ENCODE results near the gene TSPAN9.

The TSPAN9 gene

DNA sequence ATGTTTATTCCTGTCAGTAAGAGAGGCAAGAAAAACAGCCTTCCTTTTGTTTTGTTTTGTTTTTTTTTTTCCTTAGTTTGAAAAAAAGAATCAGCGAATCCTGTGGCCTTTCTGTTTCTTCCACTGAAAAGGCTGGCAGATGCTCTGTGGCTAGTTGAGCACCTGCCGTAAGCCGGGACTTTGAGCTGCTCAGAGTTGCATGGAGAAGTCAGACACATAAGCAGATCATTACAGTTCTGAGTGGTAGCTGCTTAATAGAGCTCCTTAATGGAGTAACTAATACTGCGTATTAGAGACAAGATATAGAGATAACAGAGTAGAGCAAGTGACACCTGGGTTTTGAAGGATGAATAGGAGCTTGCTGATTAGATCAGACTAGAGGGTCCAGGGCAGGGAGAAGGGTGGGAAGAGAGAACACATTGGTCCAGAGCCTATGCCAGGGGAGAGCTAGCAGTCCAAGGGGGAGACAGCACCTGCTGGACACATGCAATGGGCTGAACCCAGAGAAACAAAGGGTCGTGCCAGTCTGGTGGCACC, 129.4 kb downstream of the TSPAN9 start:
- no peak for DNase-seq (ENCODE audit: low read depth)

DNA sequence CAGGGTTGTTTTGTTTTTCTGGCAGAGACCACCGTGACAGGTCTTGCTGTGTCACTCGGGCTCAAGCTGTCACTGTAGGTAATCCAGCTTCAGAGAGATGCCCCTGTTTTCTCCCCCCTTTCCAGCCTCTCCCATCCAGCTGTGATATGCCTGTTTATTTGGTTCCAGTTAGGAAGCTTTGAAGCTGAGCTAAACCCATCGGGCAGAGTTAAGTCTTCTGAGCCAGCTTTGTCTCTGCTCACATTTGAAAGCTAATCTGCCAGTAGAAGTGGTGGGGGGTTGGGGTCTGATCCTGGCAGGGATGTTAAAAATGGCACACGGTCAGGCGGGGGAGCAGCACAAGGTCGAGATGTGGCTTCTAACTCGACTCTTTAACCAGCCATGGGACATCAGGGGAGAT, 130.0 kb downstream of the TSPAN9 start:
- DNase-seq (ENCODE audit: low read depth) = no peak

DNA sequence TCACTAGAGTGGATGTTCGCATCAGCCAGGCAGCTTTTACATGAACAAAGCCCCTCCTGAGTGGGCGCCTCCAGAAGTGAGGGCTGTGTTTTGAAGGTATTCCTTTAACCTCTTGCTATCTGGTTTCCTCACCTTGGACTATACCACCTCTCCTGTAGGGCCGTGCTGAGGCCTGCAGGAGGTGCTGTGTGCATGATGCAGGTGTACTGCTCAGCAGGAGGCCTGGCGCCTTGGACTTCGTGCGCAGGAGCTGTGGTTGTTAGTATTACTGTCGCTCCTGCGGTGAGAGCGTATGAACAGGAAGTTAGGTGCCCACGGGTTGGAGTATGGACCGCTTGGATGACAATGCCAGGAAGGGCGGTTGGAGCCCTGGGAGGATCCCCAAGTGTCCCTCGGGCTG, 130.7 kb downstream of the TSPAN9 start:
- no peak for DNase-seq (ENCODE audit: low read depth)

DNA sequence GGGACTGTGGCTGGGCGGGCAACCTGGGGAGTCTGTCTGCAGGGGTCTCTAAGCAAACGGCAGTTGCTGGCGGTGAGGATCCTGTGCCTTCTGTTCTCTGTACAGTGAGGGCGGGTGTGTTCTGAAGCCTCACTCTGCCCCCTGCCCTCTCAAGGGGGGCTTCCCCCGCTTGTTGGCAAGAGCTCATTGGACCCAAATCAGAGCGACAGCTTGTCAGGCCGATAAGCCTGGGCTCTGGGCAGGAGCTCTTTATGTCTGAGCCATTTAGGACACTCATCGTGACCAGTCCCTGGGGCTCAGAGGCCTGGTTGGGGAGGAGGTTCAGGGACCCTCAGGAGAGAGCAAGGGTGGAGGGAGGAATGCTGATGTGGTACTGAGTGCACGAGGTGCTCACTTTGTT, 136.0 kb downstream of the TSPAN9 start:
- no peak for DNase-seq (ENCODE audit: low read depth)

DNA sequence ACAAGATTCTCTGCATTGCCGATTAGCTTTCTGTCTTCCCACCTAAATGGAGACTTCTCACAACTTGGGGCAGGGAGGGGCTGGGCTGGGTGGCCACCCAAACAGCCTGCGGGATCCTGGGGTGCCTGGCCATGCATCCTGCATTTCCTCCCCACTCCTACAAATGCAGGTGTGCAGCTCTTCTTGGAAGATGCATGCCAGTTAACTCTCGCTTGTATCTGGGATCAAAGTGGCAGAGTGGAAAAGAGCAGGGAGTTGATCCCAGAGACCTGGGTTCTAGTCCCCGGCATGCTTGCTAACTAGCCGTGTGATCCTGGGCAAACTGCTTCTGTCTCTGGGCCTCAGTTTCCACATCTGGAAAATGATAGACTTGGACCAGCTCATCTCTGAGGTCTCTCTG, 136.6 kb downstream of the TSPAN9 start:
- no peak for DNase-seq (ENCODE audit: low read depth)

DNA sequence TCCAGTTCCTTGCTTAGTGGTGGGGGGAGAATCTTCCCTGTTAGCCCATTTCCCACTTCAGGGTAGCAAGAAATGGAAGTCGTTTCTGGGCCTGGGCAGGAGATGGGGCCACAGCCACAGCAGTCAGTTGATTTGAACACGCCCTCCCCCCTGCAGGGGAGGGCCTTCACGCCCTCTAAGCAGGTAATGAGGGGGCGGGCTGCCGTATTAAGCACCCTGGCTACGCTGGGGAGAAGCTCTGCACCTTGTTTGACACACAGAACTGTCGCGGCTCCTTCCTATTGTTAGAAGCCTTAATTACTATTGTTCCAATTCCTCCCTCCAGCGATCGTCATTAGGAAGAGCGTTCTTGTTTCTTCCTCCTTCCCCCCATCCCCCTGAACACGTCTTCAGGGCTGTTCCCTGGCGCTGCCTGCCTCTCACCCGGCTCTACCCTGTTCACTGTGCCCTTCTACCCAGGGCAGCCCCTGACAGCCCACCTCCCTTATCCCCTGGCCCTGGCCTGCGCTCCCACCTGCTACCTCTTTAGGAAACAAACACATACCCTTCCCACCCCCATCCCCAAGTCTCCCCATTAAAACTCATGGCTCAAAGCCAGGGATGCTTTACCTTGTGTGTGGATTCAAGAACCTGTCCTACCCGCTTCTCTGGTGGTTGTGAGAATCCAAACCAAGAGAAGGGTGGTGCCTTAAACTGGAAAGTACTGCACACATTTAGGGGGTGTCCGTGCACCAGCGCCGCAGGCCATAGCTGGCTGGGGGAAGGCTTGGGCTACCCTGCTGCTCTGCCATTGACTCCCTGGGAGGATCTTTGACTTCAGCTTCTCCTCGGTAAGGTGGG, 137.6 kb downstream of the TSPAN9 start:
- DNase-seq (ENCODE audit: low read depth) = no peak

DNA sequence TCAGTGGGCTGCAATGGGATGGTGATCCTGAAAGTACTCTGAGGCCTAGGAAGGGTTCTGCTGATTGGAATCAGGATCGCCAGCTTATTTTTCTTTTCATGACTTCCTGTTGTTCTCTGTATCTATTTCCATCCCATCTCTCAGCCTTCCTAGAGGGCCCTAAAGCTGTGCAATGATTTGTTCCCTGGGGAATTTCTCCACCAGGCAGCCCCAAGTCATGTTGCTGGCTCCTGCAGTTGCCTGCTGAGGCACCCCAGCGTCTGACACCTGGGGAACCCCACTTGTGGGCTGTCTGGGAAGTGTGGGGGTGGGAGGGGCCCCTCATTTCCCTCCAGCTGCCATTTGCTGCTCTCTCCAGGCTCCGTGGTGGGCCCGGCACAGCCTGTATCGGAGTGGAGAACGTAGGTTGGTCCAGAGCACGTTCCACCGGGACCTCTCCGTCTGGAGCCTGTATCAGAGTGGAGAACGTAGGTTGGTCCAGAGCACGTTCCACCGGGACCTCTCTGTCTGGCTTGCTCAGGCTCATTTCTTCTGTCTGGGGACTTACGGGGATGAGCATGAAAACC, 138.3 kb downstream of the TSPAN9 start:
- no peak for DNase-seq (ENCODE audit: low read depth)

DNA sequence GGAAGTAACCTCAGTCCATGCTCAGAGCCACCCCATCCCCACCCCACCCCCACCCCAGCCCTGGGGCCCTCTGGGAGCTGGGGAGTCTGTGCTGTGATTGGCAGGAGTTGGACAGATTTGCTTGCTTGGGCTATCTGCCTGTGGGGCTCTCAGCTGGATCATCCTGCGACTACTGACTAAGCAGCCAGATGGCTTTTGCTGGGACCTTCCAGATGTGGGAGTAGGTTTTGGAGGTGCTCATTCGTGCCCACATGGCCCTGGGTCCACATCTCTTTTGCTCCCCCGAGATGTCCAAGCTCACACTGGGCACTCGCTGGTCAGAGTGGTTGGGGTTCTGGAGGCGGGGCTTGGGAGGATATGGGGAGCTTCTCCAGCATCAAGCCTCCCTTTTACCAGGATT, 138.9 kb downstream of the TSPAN9 start:
- no peak for DNase-seq (ENCODE audit: low read depth)

DNA sequence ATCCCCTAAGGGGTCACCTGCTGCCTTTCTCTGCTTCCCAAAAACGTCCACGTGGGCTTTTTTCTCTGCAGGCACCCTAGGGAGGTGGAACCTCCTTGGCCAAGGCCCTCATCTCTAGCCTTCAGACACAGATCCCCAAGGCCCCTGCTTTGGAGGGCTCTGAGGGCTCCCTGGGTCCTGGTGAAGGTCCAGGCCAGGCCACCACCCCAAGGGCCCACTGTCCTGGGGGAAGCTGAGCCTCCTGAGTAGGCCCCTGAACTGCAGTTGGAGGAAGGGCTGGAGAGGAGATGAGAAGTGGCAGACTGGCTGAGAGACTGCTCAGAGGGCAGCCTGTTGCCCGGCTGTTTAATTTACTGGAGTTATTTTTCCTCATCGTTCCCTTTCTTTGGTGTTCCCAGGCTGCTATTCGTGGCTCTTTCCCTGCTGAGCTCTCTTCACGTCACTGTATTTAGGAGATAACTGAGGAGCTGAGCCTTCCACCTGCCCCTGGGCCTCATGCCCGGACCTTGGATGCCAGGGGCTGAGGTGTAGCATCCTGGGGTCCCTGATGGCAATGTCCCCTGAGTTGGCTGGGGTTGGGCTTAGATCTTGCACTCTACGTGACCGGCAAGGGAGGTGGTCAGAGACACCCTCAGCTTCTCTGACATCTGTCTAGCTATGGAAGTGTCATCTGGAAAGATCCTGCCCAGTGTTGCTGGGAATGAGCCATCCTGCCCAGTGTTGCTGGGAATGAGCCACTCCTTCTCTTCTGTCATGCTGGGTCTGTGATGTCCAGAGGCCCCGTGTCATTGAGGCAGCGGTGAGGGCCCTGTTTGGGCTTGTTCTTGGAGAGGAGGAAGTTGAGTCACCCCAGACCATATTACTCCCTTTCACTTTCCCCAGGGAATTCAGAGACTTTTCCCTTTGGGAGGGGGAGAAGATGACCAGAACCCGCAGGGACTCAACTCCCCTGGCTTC, 139.8 kb downstream of the TSPAN9 start:
- DNase-seq (ENCODE audit: low read depth) = no peak

DNA sequence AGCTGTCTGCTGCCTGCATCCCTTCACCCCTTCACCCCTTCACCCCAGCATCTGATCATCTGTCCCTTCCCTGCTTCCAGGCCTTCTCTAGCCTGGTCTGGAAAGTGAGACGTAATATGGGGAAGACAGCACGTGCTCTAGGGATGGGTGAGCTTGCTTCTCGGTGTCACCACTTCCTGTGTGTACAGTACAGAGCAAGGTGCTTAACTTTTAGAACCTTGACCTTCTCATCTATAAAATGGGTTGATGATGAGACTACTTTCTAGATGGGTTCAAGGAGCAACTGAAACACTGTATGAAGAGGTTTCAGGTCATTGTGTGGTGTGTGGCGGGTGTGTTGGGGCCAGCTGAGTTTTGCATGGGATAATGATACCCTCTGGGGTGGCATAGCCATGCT, 140.5 kb downstream of the TSPAN9 start:
- no peak for DNase-seq (ENCODE audit: low read depth)

DNA sequence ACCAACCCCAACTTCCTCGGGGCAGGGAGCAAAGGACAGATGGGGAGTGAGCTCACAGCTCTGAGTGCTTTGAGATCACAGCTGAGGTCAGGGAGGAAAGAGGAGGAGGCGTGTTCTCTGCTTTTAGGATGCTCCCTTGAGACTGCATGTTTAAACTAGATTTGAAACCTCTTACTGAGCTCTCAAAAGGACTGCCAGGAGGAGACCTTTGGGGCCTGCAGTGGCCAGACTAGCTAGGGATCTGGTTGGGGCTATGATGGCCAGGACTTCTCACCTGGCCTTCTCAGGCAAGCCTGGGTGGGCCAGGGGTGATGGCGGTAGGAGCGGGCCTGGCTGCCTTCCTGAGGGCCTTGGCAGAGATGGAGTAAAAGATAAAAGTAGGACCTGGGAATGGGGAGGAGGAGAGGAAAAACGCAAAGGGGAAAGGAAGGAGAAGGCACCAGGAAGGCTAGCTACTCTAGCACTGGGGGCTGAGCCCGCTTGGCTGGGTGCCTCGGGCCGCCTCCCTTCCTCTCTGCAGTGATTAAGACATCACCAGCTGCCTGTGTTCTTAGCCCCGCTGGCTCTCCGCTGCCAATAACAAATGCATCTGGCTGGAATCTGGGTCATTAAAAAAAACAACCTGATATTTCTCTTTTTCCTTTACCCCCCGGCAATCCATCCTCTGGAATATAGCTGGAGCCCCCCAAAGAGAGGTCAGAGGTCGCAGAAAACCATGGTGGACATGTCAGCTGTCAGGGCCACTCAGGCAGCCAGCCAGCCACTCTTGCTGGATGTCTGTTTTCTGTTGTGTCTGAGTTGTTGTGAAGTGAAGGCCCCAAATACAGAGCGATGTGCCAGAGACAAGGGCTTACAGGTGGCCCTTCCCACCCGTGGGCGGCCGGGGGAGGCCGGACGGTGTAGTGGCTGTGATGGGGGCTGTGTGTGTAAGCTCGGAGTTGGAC, 141.3 kb downstream of the TSPAN9 start:
- no peak for DNase-seq (ENCODE audit: low read depth)

DNA sequence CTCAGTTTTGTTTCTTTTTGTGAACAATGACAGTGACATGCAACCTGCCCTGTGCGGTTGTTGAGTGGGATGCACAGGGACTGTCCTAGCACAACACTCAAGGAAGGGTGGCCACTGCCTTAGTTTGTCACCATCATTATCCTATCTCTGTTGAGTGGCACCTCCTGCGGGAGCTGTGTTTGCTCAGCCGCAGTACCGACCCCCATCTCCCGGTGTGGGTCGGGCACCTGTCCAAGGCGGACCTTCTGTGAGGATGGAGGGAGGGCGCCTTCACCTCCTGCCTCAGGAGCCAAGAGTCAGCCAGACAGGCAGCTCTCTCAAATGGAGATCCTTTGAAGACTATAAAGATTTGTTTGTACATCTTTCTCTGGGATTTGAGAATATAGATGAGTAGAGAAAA, 142.1 kb downstream of the TSPAN9 start:
- no peak for DNase-seq (ENCODE audit: low read depth)

DNA sequence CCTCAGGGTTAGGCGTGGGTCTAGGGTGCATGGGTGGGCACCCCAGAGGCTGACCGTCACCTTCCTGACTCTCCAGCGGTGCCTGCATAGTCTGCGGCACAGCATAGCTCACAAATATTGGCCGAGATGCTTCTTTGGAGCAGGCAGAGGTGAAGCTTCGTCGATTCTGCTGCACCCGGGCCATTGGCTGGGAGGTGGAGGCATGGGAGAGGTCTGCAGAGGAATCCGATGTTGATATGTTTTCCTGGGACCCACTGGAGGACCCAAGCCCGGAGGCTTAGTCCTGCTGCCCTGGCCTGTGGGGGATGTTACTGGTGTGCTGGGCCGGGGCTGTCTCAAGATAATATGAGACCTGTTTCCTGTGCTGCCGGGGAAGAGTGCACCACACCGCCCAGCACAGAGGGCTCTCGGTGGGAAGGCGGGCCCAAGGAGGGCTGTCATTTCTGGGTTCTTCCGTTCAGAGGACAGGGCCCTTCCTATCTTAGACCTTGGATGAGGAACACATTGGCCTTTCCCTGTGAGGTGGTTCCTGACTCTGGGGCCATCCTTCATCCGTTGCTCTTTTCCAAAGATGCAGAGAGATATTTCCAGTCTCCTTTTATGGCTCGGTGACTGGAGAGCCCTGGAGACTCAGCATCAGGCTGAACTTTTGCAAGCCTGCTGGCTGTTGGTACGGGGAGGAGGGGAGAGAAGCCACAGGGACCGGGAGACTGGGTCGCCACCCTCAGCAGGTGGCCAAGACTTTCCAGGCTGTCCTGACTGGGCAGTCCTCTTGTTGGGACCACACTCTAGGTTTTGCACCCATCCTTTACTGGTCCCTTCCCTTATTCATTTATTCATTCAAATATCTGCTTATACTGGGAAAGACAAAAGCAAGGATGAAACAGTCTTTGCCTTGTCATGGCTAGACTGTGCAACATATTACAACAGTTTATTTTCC, 143.5 kb downstream of the TSPAN9 start:
- DNase-seq (ENCODE audit: low read depth) = no peak

DNA sequence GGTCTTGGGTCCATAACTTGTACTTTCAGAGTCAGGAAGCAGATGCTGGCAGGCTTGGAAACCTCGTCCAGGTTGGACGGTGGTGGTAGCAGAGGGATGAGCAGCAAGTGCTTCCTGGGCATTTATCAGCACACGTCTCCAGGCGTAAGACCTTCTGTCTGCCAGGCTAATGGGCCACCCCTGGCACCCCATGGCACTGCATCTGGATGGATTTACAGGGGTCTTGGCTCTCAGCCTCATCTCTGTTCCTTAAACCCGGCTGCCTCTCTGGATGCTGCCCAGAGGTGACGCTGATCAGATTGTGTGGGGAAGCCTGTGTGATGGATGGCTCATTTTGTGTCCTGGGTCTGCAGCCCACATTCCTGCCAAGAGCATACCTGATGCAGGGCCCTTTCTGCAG, 145.1 kb downstream of the TSPAN9 start:
- DNase-seq (ENCODE audit: low read depth) = no peak

DNA sequence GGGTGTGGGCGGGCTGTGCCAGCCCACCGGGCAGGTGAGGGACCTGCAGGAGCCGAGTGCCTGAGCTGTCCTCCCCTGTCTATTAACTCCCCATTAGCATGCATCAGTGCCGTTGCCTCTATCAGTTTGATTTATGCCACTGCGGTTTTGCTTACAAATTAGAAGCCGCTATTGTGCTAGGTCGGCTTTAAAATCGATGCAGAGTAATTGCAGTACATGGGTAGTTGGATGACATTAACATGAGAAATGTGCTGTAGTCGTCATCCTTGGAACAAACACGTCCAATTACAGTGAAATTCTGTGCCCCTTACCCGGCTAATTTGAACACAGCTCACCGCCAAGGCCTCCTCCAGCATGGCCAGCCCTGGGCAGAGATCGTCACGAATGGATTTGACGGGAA, 145.8 kb downstream of the TSPAN9 start:
- no peak for DNase-seq (ENCODE audit: low read depth)

DNA sequence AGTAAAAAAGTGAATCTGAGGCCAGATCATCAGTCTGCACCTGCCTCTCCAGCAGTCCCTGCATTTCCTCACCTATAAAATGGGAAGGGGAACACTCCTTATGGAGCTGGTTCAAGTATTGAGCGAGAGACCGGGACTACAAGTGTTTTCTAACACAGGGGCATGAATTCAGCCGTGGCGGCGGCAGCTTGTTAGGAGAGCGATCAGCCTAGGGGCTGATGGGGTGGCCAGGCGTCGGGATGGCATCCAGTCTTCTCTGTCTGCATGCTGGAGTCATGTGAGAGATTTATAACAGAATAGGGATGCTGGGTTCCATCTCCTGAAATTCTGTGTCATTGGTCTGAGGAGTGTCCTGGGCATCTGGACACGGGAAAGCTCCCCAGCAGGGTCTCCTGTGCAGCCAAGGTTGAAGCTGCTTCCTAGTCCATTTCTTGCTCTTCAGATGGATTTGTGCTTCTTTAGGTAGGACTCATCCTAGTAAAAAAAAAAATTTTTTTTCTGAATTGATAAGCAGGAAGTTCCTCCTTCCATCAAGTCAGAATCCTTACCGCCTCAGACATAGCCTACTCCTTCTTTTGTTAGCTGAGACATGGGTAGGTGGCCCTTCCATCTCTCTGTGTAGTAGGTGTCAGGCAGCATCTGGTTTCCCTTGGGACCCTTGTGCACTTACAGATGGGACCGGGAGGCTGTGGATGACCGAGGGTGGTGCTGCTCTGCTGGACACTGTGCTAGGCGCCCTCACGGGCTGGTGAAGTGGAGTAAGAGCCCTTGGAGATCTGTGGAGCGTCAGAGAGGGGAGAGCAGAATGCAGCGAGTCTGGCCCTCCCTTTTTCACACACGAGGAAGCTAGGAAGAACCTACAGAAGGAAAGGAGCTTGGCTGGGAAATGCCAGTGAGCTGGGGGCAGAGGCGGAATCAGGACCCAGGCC, 146.7 kb downstream of the TSPAN9 start:
- DNase-seq (ENCODE audit: low read depth) = no peak

DNA sequence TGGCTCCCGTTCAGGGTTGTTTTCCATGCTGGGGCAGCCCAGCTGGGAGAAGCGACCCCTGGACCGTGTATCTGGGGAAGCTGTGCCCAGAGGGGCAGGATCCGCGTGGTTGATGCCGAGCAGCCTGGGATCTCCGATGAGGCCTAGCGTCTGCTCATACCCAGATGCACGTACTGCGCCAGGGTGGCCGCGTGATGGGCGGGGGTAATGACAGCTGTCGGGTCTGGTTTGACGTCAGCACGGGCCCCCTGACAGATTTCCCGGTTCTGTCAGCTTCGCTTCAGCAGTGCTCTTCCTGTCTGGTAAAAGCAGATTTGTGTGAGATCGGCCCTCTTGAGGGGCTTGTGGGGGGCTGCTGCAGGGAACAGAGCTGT, 147.3 kb downstream of the TSPAN9 start:
- DNase-seq (ENCODE audit: low read depth) = no peak

DNA sequence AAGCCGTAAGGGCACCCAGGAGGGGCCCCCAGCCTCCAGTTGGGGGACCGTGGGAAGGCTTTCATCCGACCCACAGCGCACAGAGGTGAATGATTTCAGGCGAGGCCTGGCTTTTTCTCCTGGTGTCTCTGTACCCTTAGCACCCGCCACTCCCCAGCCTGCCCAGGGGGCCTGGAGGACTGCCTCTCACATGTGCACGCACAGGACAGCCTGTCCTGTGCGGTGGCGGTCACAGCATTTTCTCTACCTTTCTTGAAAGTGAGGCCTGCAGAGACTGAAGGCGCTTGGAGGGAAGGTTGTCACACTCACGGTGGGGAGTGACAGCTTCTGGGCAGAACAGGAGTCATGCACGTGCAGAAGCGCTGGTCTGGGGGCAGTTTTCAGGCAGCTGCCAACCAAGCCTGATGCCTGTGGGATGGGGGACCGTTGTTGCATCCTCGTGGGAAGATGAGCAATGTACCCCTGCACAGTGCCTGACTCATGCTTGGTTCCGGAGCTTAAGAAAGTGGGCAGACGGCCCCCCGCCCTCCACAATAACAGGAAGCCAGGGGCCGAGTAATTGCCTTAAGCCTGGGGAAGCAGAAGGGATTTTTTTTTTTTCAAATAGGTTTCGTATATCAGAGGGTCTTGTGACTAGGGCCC, 148.1 kb downstream of the TSPAN9 start:
- no peak for DNase-seq (ENCODE audit: low read depth)

DNA sequence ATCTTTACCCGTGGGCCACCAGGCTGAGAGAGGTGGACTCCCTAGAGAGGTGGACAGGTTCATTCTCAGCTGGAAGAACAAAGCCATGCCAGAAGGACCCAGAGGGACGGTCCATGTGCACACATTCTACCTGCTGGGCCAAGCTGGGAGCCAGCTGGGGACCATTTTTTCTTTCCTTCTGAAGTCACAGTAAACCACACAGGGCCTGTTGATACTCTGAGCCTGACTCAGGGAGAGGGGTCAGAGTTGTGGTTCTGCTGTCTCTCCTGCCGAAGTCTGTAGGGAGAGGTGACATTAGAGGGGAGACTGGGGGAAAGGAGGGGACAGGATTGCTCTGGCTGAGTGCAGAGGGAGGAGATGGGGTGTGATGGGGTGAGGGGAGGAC, 148.6 kb downstream of the TSPAN9 start:
- DNase-seq (ENCODE audit: low read depth) = no peak

Measured in stimulated activated CD8-positive, alpha-beta memory T cell treated with anti-CD3 and anti-CD28 coated beads, Interleukin-15, amount 100 ng/mL, for 1 hour (primary cell).